AG04450 (cell line): ENCODE measurements around the gene ELK4. TPM values are rescaled to one million over a fixed set of nuclear protein-coding genes. Genes with fewer than 3 reads are reported as not detected.

ENCODE experiments used
- CTCF ChIA-PET: fragments of 300-600, 350-600 bp; formaldehyde crosslinking; extraction: SDS; loops from one replicate; lab custom pipeline; 2022; ENCODE audit warnings: antibody characterized with exemption, inconsistent platforms; lab: Charles Lee
- POLR2A ChIA-PET: fragments of 350-600 bp; formaldehyde crosslinking; extraction: SDS; loops from one replicate; lab custom pipeline; 2021; ENCODE audit warnings: antibody characterized with exemption, inconsistent platforms; lab: Yijun Ruan, JAX
- DNase-seq: peaks from one replicate; pipeline ENCODE4 v3.0.0-alpha.2; 2011; ENCODE audit warnings: low read depth, low spot score
- H3K27ac ChIP-seq: one replicate; pipeline ENCODE4 v1.5.1; 2012; ENCODE audit warnings: low read depth, low read length, control low read depth
- H3K27me3 ChIP-seq: one replicate; pipeline ENCODE4 v1.6.0; 2012; ENCODE audit warnings: low read length; ENCODE audit not compliant: control insufficient read depth, insufficient read depth
- H3K4me3 ChIP-seq: 2 replicates; pipeline ENCODE4 v1.5.1; 2011; ENCODE audit warnings: mild to moderate bottlenecking, low read depth, low read length, control low read depth
- H3K9me3 ChIP-seq: 2 replicates; pipeline ENCODE4 v1.5.1; 2012; ENCODE audit warnings: low read length; ENCODE audit not compliant: control insufficient read depth, insufficient read depth
- CTCF ChIP-seq: IDR thresholded peaks from 2 replicates; pipeline ENCODE4 v1.5.1; 2011; ENCODE audit warnings: low read depth, low read length, control low read depth, inconsistent platforms
- polyA plus RNA-seq: library from polyadenylated mRNA; depleted of rRNA; stranded (reverse); fragments of >200 nt; gene quantifications from 2 replicates; pipeline ENCODE4 v1.2.3, GENCODE V29; 2011

Gene ELK4
- polyA plus RNA-seq, 1 experiment = 8.6 TPM

GRCh38 chr1:205633421-205633976 is 1.7 kb upstream of the ELK4 start:
- Histone ChIP-seq H3K4me3 (no peak overlapping the region), H3K27me3 (no peaks in the 10 kb centered on the region), H3K9me3 (no peaks in the 10 kb centered on the region; the same call in 1 of the 2 replicates), H3K27ac (no peak overlapping the region)
- ChIA-PET CTCF (interaction anchor here (1.4 to 5.2 kb wide), 7 partner anchors 10 to 109 kb away, joined by 4 to 100 read pairs (median 7); no protein-coding TSS in a partner anchor), POLR2A (no interaction called here)
- no peak for DNase-seq
- TF ChIP-seq CTCF = no peak

GRCh38 chr1:205632669-205633169 is 908 bp upstream of the ELK4 start:
- ChIA-PET POLR2A (interaction anchor here (0.7 to 1.8 kb wide), 12 partner anchors 10 to 115 kb away, joined by 3 to 10 read pairs (median 4); no protein-coding TSS in a partner anchor), CTCF (interaction anchor here (0.5 to 5.2 kb wide), 17 partner anchors 9 to 147 kb away, joined by 3 to 100 read pairs (median 6); no protein-coding TSS in a partner anchor)

GRCh38 chr1:205631010-205631767 is 622 bp downstream of the ELK4 start:
- ChIA-PET POLR2A (interaction anchor here (0.9 to 1.8 kb wide), 6 partner anchors 8 to 118 kb away, joined by 3 to 10 read pairs (median 4); no protein-coding TSS in a partner anchor), CTCF (interaction anchor here (1.7 to 5.2 kb wide), 6 partner anchors 8 to 145 kb away, joined by 6 to 100 read pairs (median 13); no protein-coding TSS in a partner anchor)
- Histone ChIP-seq H3K4me3 (peak overlapping the region; percentile 79), H3K27me3 (no peaks in the 10 kb centered on the region), H3K9me3 (no peaks in the 10 kb centered on the region; the same call in 1 of the 2 replicates), H3K27ac (peak overlapping the region; percentile 97)
- peak; percentile 34 for DNase-seq
- TF ChIP-seq CTCF = no peak

More at GRCh38 chr1:205632669-205633169, 908 bp upstream of the ELK4 start:
- Histone ChIP-seq H3K27ac (no peak overlapping the region), H3K27me3 (no peaks in the 10 kb centered on the region), H3K9me3 (no peaks in the 10 kb centered on the region; the same call in 1 of the 2 replicates), H3K4me3 (peak overlapping the region; percentile 79)
- no peak for TF ChIP-seq CTCF
- no peak for DNase-seq

- Histone ChIP-seq H3K9me3 (no peaks in the 10 kb centered on the region; the same call in 1 of the 2 replicates), H3K4me3 (peak overlapping the region; percentile 79), H3K27me3 (no peaks in the 10 kb centered on the region), H3K27ac (peak overlapping the region; percentile 97)
- POLR2A ChIA-PET = interaction anchor here (0.9 to 1.8 kb wide), 4 partner anchors 31 to 118 kb away, joined by 3 to 10 read pairs (median 6); no protein-coding TSS in a partner anchor
- TF ChIP-seq CTCF = no peak
- CTCF ChIA-PET = interaction anchor here (1.9 to 5.2 kb wide), 3 partner anchors 27 to 145 kb away, joined by 6 to 100 read pairs (median 23); no protein-coding TSS in a partner anchor
- DNase-seq = no peak
Measured at GRCh38 chr1:205630651-205631009, 1.2 kb downstream of the ELK4 start.
